Pancreas (tissue), 10 donors: ENCODE data around the gene CDT1. TPM values are rescaled to one million over a fixed set of nuclear protein-coding genes. Genes with fewer than 3 reads are reported as not detected.
A peak's percentile ranks its signal among the peaks of the same experiment; 100 is the strongest.

Source experiments
- ATAC-seq, 4 donors: fragments of 200-7000 bp; cut with Tn5 transposase; one replicate each; pipeline versions ENCODE4 v1.8.0 to v1.9.1; 2020; ENCODE audit warnings: mild to moderate bottlenecking in 4 of 4, moderate library complexity in 4 of 4
- DNase-seq, 6 donors: peaks; one replicate each; pipeline ENCODE4 v3.0.0-alpha.2; 2020
- FAIRE-seq: peaks from 2 replicates; lab custom pipeline; 2012; peaks lifted over from hg19 to GRCh38; lab: Jason Lieb, UNC
- H3K27ac ChIP-seq, 4 donors: fragments of 200-600 bp; sonication (generic); 1 replicate in 3 of 4; 2 replicates in 1 of 4; pipeline versions ENCODE4 v1.5.0 to v1.8.0; 2020
- H3K27me3 ChIP-seq, 4 donors: fragments of 200-600 bp; one replicate each; pipeline ENCODE4 v1.8.0; 2021
- H3K36me3 ChIP-seq, 3 donors: fragments of 200-600 bp; sonication (generic) in 1 of 3; one replicate each; pipeline versions ENCODE4 v1.5.0 to v1.8.0; 2020 to 2021
- H3K4me1 ChIP-seq, 3 donors: fragments of 200-600 bp; one replicate each; pipeline ENCODE4 v1.8.0; 2021
- H3K4me3 ChIP-seq, 4 donors: fragments of 200-600 bp; sonication (generic) in 2 of 4; one replicate each; pipeline versions ENCODE4 v1.5.0 to v1.8.0; 2020 to 2021
- H3K9me3 ChIP-seq, 4 donors: fragments of 200-600 bp; one replicate each; pipeline ENCODE4 v1.8.0; 2021
- WGBS, 2 donors: extraction: QIAGEN DNeasy Blood & Tissue Kit; methylation state at CpG; one replicate each; pipeline ENCODE4 v1.1.7; 2013; 5-methylcytosine and 5-hydroxymethylcytosine counted together
- intact Hi-C, 3 donors: fragments of 100-400 bp; cut with DNase I; formaldehyde crosslinking; loops; one replicate each; pipeline versions ENCODE4 v1.11.1 to v1.14.2; 2022
- polyA plus RNA-seq, 2 donors: library from polyadenylated mRNA; stranded (reverse); fragments of 200-250 nt; gene quantifications; one replicate each; pipeline ENCODE4 v1.2.3, GENCODE V29; 2013
- total RNA-seq, 6 donors: library from RNA; stranded (reverse); fragmentation: NEBNext Ultra II Directional in 4 of 6; extraction: Animal tissue kit (Norgen Biotek cat#: 25700) in 4 of 6; gene quantifications; one replicate each; pipeline versions ENCODE4 v1.2.1 to v1.2.4, GENCODE V29; 2021 to 2023
- TF ChIP-seq, protein P1 (sequence below), 4 donors: fragments of 200-600 bp; sonication (generic) in 3 of 4; IDR thresholded peaks; one replicate each; pipeline versions ENCODE4 v1.5.0 to v1.8.0; 2021; ENCODE audit warnings: antibody characterized with exemption in 4 of 4
- donor health status: healthy with polysubstance abuse.
- donor health status: DM: no; HTN: no; CAD: no; lungs with moderate emphysema.
- donor health status: DM: no; HTN: no; CAD: no.
- donor health status: control.
- donor health status: control.
- donor health status: Bipolar disorder and iron deficiency.
- donor health status: DM: yes; HTN: yes; CAD: no.
- donor health status: DM: no; HTN: no; CAD: no.
- donor health status: DM: no; HTN: no; CAD: no.
- donor health status: DM: yes; HTN: yes; CAD: no.

CDT1 gene
- total and polyA plus RNA-seq, 8 donors: 0.12 to 1.8 (median 0.78) TPM

DNA sequence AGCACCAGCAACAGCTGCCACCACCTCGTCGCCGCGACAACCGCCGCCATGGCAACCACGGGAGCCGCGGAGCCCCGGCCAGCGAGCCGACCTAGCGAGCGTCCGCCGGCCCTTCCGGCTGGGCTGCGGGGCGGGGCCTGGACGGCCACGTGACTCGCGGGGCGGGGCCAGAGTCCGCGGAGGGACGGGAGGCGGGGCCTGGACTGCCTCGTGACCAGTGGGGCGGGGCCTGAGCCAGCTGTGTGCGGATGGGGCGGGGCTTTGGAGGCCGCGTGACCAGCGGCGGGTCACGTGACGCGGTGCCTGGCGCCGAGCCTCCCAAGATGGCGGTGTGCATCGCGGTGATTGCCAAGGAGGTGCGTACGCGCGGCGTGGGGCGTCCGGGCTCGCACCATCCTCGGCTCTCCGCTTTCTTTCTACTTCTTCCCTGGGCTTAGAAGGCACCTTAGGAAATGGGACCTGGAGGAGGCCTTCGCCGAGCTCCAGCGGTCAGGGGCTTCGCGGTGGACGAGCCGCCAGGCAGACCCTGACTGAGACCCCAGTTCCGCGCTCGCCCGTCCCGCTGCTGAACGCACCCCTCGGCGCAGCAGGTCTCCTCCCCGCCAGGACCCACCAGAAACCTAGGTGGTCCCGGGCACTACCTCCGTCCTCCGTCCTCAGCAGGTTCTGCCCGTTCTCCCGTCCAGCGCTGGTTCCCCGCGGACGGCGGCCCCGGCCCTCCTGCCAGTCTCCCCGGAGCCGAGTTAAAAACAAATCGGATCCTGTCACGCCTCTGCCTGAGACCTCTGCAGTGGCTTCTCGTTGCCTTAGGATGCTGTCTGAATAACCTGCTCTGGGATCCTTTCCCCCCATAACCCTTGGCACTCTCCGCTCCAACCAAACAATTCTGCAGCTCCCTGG lies 53.5 kb downstream of the CDT1 start, which contains the start of the genes GALNS and TRAPPC2L:
Gene GALNS, minus strand, starts transcription at position 120 of the 900 bp plus-strand sequence. Its CDS starts 70 bp downstream, at position 50.
Gene TRAPPC2L, plus strand, starts transcription at position 300 of the 900 bp plus-strand sequence. Its CDS starts 24 bp downstream, at position 324.
- peak; percentile 97 to 100 (median 100) for DNase-seq
- H3K27me3 ChIP-seq: no peaks in the 10 kb centered on the region
- intact Hi-C loops: no loop called here
- no peak for FAIRE-seq
- peak; percentile 93 to 98 (median 95) for ATAC-seq
- H3K36me3 ChIP-seq: peaks cover 0 to 25% (median 3%) of the 10 kb centered on the region in 3 donors
- H3K4me1 ChIP-seq: peaks cover 0 to 10% (median 4%) of the 10 kb centered on the region in 3 donors
- H3K9me3 ChIP-seq: no peaks in the 10 kb centered on the region
- 0% methylated on average over 76 to 87 of the region's 87 CpGs for WGBS, 2 donors
- H3K27ac ChIP-seq: peak within 1 kb of the TSS; percentile 60 to 66 (median 62)
- TF ChIP-seq, protein P1, sequence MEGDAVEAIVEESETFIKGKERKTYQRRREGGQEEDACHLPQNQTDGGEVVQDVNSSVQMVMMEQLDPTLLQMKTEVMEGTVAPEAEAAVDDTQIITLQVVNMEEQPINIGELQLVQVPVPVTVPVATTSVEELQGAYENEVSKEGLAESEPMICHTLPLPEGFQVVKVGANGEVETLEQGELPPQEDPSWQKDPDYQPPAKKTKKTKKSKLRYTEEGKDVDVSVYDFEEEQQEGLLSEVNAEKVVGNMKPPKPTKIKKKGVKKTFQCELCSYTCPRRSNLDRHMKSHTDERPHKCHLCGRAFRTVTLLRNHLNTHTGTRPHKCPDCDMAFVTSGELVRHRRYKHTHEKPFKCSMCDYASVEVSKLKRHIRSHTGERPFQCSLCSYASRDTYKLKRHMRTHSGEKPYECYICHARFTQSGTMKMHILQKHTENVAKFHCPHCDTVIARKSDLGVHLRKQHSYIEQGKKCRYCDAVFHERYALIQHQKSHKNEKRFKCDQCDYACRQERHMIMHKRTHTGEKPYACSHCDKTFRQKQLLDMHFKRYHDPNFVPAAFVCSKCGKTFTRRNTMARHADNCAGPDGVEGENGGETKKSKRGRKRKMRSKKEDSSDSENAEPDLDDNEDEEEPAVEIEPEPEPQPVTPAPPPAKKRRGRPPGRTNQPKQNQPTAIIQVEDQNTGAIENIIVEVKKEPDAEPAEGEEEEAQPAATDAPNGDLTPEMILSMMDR (IDR thresholded peaks at IDR 0.05): no peak
- peak within 1 kb of the TSS; percentile 65 to 99 (median 89) for H3K4me3 ChIP-seq

DNA sequence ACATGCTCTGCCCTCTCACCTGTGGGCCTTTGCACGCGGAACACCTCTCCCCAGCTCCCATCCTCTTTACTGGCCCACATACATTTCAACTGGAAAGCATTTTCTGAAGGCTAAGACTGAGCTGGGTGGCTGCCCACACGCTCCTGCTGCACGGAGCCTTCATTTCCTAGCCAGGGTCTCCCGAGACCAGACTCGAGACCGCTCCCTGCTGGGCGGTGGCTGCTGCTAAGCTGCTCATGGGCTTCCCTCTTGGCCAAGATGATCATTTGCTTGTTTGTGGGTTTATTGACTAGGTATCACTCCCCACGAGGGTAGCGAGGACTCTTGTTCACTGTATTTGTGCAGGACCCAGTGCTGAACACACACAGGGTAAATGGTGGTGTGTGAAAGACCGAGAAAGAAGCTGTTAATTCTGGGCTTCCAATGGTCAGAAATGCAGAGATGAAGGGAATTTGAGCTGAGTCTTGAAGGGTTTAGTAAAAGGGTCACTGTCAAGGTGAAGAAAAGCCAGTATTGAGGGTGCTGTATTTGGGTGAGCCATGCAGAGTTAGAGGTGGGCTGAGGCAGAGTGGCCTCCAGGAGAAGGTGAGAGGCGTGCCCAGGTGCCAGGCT lies 54.2 kb downstream of the CDT1 start:
- 14 to 15% methylated on average over 12 of the region's 12 CpGs for WGBS, 2 donors
- intact Hi-C loops: no loop called here
- H3K27me3 ChIP-seq: no peaks in the 10 kb centered on the region
- TF ChIP-seq, protein P1 (IDR thresholded peaks at IDR 0.05): peak in 2 of 4 donors; percentile 31 to 44
- H3K4me1 ChIP-seq: peaks cover 0 to 10% (median 4%) of the 10 kb centered on the region in 3 donors
- DNase-seq (peak; percentile 58 to 88 (median 72)), FAIRE-seq (no peak), ATAC-seq (peak; percentile 60 to 83 (median 77))
- H3K36me3 ChIP-seq: peaks cover 0 to 28% (median 3%) of the 10 kb centered on the region in 3 donors
- H3K9me3 ChIP-seq: no peaks in the 10 kb centered on the region
- peak overlapping the region; percentile 65 to 99 (median 89) for H3K4me3 ChIP-seq
- peak overlapping the region in 2 of 4 donors; percentile 60 to 61 for H3K27ac ChIP-seq

Other genes starting within 250 kb of the CDT1 start
- 10 to 100 TPM; 12.2 to 19.6 (median 16.6) TPM for gene ZC3H18, start 233.4 kb upstream of the CDT1 start, total RNA-seq
- gene ZC3H18, start 233.4 kb upstream of the CDT1 start, polyA plus RNA-seq: 10 to 100 TPM; 19.1 to 27.6 TPM
- gene IL17C, start 165.2 kb upstream of the CDT1 start, total RNA-seq: not detected
- under 1 TPM in 1 of 2 donors, not detected in 1; 0.14 TPM for gene IL17C, start 165.2 kb upstream of the CDT1 start, polyA plus RNA-seq
- 100 to 1,000 TPM in 2 of 6 donors, 10 to 100 TPM in 4; 38.0 to 135 (median 58.8) TPM for gene CYBA, start 152.7 kb upstream of the CDT1 start, total RNA-seq
- 10 to 100 TPM; 63.3 to 85.9 TPM for gene CYBA, start 152.7 kb upstream of the CDT1 start, polyA plus RNA-seq
- gene MVD, start 140.7 kb upstream of the CDT1 start, total RNA-seq: 10 to 100 TPM; 12.7 to 20.7 (median 15.3) TPM
- 10 to 100 TPM; 41.8 to 46.6 TPM for gene MVD, start 140.7 kb upstream of the CDT1 start, polyA plus RNA-seq
- 1 to 10 TPM in 1 of 6 donors, under 1 TPM in 5; 0.19 to 1.9 (median 0.69) TPM for gene SNAI3, start 117.3 kb upstream of the CDT1 start, total RNA-seq
- 1 to 10 TPM in 1 of 2 donors, under 1 TPM in 1; 0.72 to 1.2 TPM for gene SNAI3, start 117.3 kb upstream of the CDT1 start, polyA plus RNA-seq
- gene RNF166, start 97.4 kb upstream of the CDT1 start, total RNA-seq: 10 to 100 TPM in 4 of 6 donors, 1 to 10 TPM in 2; 9.7 to 18.0 (median 10.9) TPM
- gene RNF166, start 97.4 kb upstream of the CDT1 start, polyA plus RNA-seq: 10 to 100 TPM; 23.4 to 40.9 TPM
- 10 to 100 TPM in 3 of 6 donors, 1 to 10 TPM in 3; 8.1 to 13.3 (median 10.0) TPM for gene CTU2, start 97.3 kb upstream of the CDT1 start, total RNA-seq
- 10 to 100 TPM; 20.3 to 21.9 TPM for gene CTU2, start 97.3 kb upstream of the CDT1 start, polyA plus RNA-seq
- 10 to 100 TPM; 16.3 to 72.0 (median 23.9) TPM for gene PIEZO1, start 18.6 kb upstream of the CDT1 start, total RNA-seq
- gene PIEZO1, start 18.6 kb upstream of the CDT1 start, polyA plus RNA-seq: 100 to 1,000 TPM; 189 to 255 TPM
- gene APRT, start 8.1 kb downstream of the CDT1 start, total RNA-seq: 10 to 100 TPM; 38.8 to 85.4 (median 61.6) TPM
- gene APRT, start 8.1 kb downstream of the CDT1 start, polyA plus RNA-seq: 10 to 100 TPM; 82.7 to 88.2 TPM
- 10 to 100 TPM in 2 of 6 donors, 1 to 10 TPM in 4; 5.7 to 19.2 (median 7.2) TPM for gene GALNS, start 53.2 kb downstream of the CDT1 start, total RNA-seq
- 10 to 100 TPM; 18.0 to 26.1 TPM for gene GALNS, start 53.2 kb downstream of the CDT1 start, polyA plus RNA-seq
- 10 to 100 TPM; 16.0 to 35.5 (median 23.0) TPM for gene TRAPPC2L, start 53.3 kb downstream of the CDT1 start, total RNA-seq
- gene TRAPPC2L, start 53.3 kb downstream of the CDT1 start, polyA plus RNA-seq: 10 to 100 TPM; 49.2 to 55.2 TPM
- gene PABPN1L, start 62.9 kb downstream of the CDT1 start, total RNA-seq: under 1 TPM in 3 of 6 donors, not detected in 3; 0.23 to 0.35 (median 0.24) TPM
- gene PABPN1L, start 62.9 kb downstream of the CDT1 start, polyA plus RNA-seq: under 1 TPM; 0.63 to 0.65 TPM
- gene CBFA2T3, start 173.4 kb downstream of the CDT1 start, total RNA-seq: 10 to 100 TPM; 16.7 to 27.0 (median 21.9) TPM
- 10 to 100 TPM in 1 of 2 donors, 1 to 10 TPM in 1; 8.7 to 24.6 TPM for gene CBFA2T3, start 173.4 kb downstream of the CDT1 start, polyA plus RNA-seq